Smooth muscle cell (in vitro differentiated cells): Measurements from ENCODE around the gene MCMBP. TPM values are rescaled to one million over a fixed set of nuclear protein-coding genes. Genes with fewer than 3 reads are reported as not detected.
A peak's percentile ranks its signal among the peaks of the same experiment; 100 is the strongest.
"Not testable (repeated sequence)": the region's sequence is repeated elsewhere in the genome, so short reads cannot be mapped to it uniquely, and the experiment has no call there.

Source experiments
- DNase-seq: peaks from one replicate; lab custom pipeline; 2025; ENCODE audit not compliant: unreplicated experiment; lab: John Stamatoyannopoulos, UW
- H2AFZ ChIP-seq: fragments of 200-600 bp; sonication (generic); 2 replicates; pipeline ENCODE4 v1.6.0; 2016; ENCODE audit warnings: antibody characterized with exemption, low read depth, mild to moderate bottlenecking
- H3F3A ChIP-seq: fragments of 200-600 bp; sonication (generic); 2 replicates; pipeline ENCODE4 v1.6.0; 2017; ENCODE audit warnings: antibody characterized with exemption, low read depth
- H3K27ac ChIP-seq: fragments of 200-600 bp; sonication (generic); 2 replicates; pipeline ENCODE4 v1.5.1; 2016; ENCODE audit warnings: low read depth, mild to moderate bottlenecking
- H3K27me3 ChIP-seq: fragments of 200-600 bp; sonication (generic); 2 replicates; pipeline ENCODE4 v1.6.1; 2016; ENCODE audit warnings: low read depth, mild to moderate bottlenecking
- H3K36me3 ChIP-seq: fragments of 200-600 bp; sonication (generic); 2 replicates; pipeline ENCODE4 v1.5.1; 2016; ENCODE audit warnings: low read depth
- H3K4me1 ChIP-seq: fragments of 200-600 bp; sonication (generic); 2 replicates; pipeline ENCODE4 v1.5.1; 2016; ENCODE audit warnings: low read depth
- H3K4me2 ChIP-seq: fragments of 200-600 bp; sonication (generic); 2 replicates; pipeline ENCODE4 v1.6.0; 2016; ENCODE audit warnings: mild to moderate bottlenecking
- H3K4me3 ChIP-seq: fragments of 200-600 bp; sonication (generic); 2 replicates; pipeline ENCODE4 v1.5.1; 2016; ENCODE audit warnings: mild to moderate bottlenecking
- H3K79me2 ChIP-seq: fragments of 200-600 bp; sonication (generic); 2 replicates; pipeline ENCODE4 v1.6.0; 2016; ENCODE audit warnings: low read depth, mild to moderate bottlenecking
- H3K9ac ChIP-seq: fragments of 200-600 bp; sonication (generic); 2 replicates; pipeline ENCODE4 v1.6.0; 2016; ENCODE audit warnings: low read depth
- H3K9me3 ChIP-seq: fragments of 200-600 bp; sonication (generic); replicated peaks from 2 replicates; pipeline ENCODE4 v1.5.1; 2016; ENCODE audit warnings: low read depth
- H4K20me1 ChIP-seq: fragments of 200-600 bp; sonication (generic); 2 replicates; pipeline ENCODE4 v1.6.0; 2016; ENCODE audit warnings: low read depth
- WGBS: methylation state at CpG from one replicate; pipeline ENCODE4 v1.1.7; 2016; ENCODE audit warnings: low lambda C conversion rate; 5-methylcytosine and 5-hydroxymethylcytosine counted together
- polyA plus RNA-seq: library from polyadenylated mRNA; unstranded; fragments of >200 nt; fragmentation: Nextera tagmentation; extraction: Ambion mirVana; gene quantifications from 2 replicates; pipeline ENCODE4 v1.2.1, GENCODE V29; 2016
- total RNA-seq: library from RNA; depleted of rRNA; stranded (reverse); fragments of >200 nt; gene quantifications from 2 replicates; pipeline ENCODE4 v1.2.3, GENCODE V29; 2014
- TF ChIP-seq, protein P1 (sequence below): fragments of 200-600 bp; sonication (generic); IDR thresholded peaks from 2 replicates; pipeline ENCODE4 v1.5.1; 2017; ENCODE audit warnings: borderline replicate concordance, mild to moderate bottlenecking, antibody characterized with exemption; ENCODE audit not compliant: insufficient read depth, poor library complexity, severe bottlenecking

MCMBP gene
- total and polyA plus RNA-seq, 2 experiments from 2014 or later: 42.5 to 57.4 TPM

DNA sequence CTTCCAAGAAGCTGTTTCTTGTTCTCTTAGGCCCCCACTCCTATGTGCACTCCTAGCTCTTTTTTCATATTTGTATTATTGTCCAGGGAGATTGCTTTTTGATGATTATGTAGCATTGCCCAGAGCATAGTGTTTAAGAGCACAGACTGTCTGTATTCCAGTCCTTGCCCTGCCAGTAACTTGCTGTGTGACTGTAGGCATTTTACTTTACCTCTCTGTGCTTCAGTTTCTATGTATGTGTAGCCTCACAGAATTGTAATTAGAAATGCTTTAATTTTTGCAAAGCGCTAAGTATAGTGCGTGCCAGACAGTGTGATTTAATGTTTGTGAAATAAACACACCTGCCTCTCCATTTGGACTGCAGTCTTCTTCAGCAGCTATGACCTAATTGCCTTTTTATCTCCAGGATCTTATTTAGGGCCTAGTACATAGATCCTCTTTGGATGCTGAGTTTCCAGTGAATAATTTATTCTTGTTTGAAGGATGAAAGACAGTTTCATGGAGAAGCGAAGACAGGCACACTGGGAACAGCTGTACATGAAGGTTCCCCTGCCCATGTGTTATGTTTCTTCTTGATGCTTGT, 21.3 kb upstream of the MCMBP start:
- peak overlapping the region; percentile 20 for H3K9ac ChIP-seq
- H3K36me3 ChIP-seq: no peaks in the 10 kb centered on the region
- peaks cover 51% of the 10 kb centered on the region for H4K20me1 ChIP-seq
- peak overlapping the region; percentile 100 for H3K4me2 ChIP-seq
- H3K4me1 ChIP-seq: peaks cover 24% of the 10 kb centered on the region
- H3F3A ChIP-seq: peaks cover 6% of the 10 kb centered on the region
- no peak for DNase-seq
- 99% methylated on average over 3 of the region's 3 CpGs for WGBS
- H3K79me2 ChIP-seq: peaks cover 75% of the 10 kb centered on the region
- H3K9me3 ChIP-seq: no peaks in the 10 kb centered on the region
- H3K27ac ChIP-seq: peak overlapping the region; percentile 9
- no peak overlapping the region for H2AFZ ChIP-seq
- TF ChIP-seq, protein P1, sequence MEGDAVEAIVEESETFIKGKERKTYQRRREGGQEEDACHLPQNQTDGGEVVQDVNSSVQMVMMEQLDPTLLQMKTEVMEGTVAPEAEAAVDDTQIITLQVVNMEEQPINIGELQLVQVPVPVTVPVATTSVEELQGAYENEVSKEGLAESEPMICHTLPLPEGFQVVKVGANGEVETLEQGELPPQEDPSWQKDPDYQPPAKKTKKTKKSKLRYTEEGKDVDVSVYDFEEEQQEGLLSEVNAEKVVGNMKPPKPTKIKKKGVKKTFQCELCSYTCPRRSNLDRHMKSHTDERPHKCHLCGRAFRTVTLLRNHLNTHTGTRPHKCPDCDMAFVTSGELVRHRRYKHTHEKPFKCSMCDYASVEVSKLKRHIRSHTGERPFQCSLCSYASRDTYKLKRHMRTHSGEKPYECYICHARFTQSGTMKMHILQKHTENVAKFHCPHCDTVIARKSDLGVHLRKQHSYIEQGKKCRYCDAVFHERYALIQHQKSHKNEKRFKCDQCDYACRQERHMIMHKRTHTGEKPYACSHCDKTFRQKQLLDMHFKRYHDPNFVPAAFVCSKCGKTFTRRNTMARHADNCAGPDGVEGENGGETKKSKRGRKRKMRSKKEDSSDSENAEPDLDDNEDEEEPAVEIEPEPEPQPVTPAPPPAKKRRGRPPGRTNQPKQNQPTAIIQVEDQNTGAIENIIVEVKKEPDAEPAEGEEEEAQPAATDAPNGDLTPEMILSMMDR: no peak
- peak overlapping the region; percentile 96 for H3K4me3 ChIP-seq
- H3K27me3 ChIP-seq: no peaks in the 10 kb centered on the region

GRCh38 chr10:119893074-119893473, 20.4 kb upstream of the MCMBP start:
- Histone ChIP-seq H3K4me3 (peak overlapping the region; percentile 96), H3K4me2 (peak overlapping the region; percentile 100), H3K9ac (peak overlapping the region; percentile 96), H3K36me3 (no peaks in the 10 kb centered on the region), H3F3A (peaks cover 6% of the 10 kb centered on the region), H3K27ac (peak overlapping the region; percentile 74), H3K79me2 (peaks cover 66% of the 10 kb centered on the region), H3K4me1 (peaks cover 24% of the 10 kb centered on the region), H4K20me1 (peaks cover 42% of the 10 kb centered on the region), H3K9me3 (no peaks in the 10 kb centered on the region), H3K27me3 (no peaks in the 10 kb centered on the region), H2AFZ (peak overlapping the region; percentile 83)
- TF ChIP-seq, protein P1: no peak
- 6% methylated on average over 9 of the region's 9 CpGs for WGBS
- DNase-seq: no peak

- H3K4me2 ChIP-seq: peak within 1 kb of the TSS; percentile 100
- peaks cover 24% of the 10 kb centered on the region for H3K4me1 ChIP-seq
- H3K9ac ChIP-seq: peak within 1 kb of the TSS; percentile 96
- peaks cover 37% of the 10 kb centered on the region for H4K20me1 ChIP-seq
- H3K4me3 ChIP-seq: peak within 1 kb of the TSS; percentile 96
- TF ChIP-seq, protein P1: no peak
- DNase-seq: peak; percentile 75
- no peaks in the 10 kb centered on the region for H3K27me3 ChIP-seq
- H3F3A ChIP-seq: peaks cover 6% of the 10 kb centered on the region
- H2AFZ ChIP-seq: peak within 1 kb of the TSS; percentile 83
- whole genome bisulfite sequencing: 1% methylated on average over 60 of the region's 61 CpGs
- H3K79me2 ChIP-seq: peaks cover 59% of the 10 kb centered on the region
- H3K36me3 ChIP-seq: no peaks in the 10 kb centered on the region
- no peaks in the 10 kb centered on the region for H3K9me3 ChIP-seq
- peak within 1 kb of the TSS; percentile 74 for H3K27ac ChIP-seq
Measured at GRCh38 chr10:119892188-119893065, 19.8 kb upstream of the MCMBP start, which contains the start of gene SEC23IP. SEC23IP (plus strand) TSS chr10:119892730; CDS start chr10:119892783, 53 bp downstream.

DNA sequence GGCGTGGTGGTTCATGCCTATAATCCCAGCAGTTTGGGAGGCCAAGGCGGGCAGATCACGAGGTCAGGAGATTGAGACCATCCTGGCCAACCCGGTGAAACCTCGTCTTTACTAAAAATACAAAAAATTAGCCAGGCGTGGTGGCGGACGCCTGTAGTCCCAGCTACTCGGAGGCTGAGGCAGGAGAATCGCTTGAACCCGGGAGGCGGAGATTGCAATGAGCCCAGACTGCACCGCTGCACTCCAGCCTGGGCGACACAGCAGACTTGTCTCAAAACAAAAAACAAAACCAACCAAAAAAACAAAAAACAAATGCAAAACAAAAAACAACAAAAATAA, 19.2 kb upstream of the MCMBP start:
- not testable (repeated sequence) for H3K36me3 ChIP-seq, H3K9me3 ChIP-seq, H3K27me3 ChIP-seq, DNase-seq, H3F3A ChIP-seq
- Histone ChIP-seq H3K9ac (peak overlapping the region; percentile 96), H3K4me2 (peak overlapping the region; percentile 100), H3K4me3 (peak overlapping the region; percentile 96), H4K20me1 (peaks cover 31% of the 10 kb centered on the region), H2AFZ (peak overlapping the region; percentile 83), H3K27ac (peak overlapping the region; percentile 49), H3K79me2 (peaks cover 53% of the 10 kb centered on the region), H3K4me1 (peaks cover 24% of the 10 kb centered on the region)
- 56% methylated on average over 14 of the region's 14 CpGs for WGBS

DNA sequence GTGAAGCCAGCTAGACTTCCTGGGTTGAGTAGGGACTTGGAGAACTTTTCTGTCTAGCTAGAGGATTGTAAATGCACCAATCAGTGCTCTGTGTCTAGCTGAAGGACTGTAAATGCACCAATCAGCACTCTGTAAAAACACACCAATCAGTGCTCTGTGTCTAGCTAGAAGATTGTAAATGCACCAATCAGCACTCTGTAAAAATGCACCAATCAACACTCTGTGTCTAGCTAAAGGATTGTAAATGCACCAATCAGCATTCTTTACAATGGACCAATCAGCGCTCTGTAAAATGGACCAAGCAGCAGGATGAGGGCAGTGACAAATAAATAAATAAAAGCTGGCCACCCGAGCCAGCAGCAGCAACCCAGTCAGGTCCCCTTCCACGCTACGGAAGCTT, 17.7 kb upstream of the MCMBP start:
- peaks cover 20% of the 10 kb centered on the region for H3K4me1 ChIP-seq
- not testable (repeated sequence) for H3K4me2 ChIP-seq, H3K27me3 ChIP-seq, H3K9me3 ChIP-seq, H3K4me3 ChIP-seq, H3F3A ChIP-seq, H3K9ac ChIP-seq, H3K36me3 ChIP-seq, H3K27ac ChIP-seq, H2AFZ ChIP-seq, DNase-seq
- 86% methylated on average over 4 of the region's 4 CpGs for WGBS
- peaks cover 16% of the 10 kb centered on the region for H4K20me1 ChIP-seq
- H3K79me2 ChIP-seq: peaks cover 38% of the 10 kb centered on the region

GRCh38 chr10:119889201-119889600, 16.6 kb upstream of the MCMBP start:
- not testable (repeated sequence) for H3K9me3 ChIP-seq, H2AFZ ChIP-seq, H4K20me1 ChIP-seq, H3K4me2 ChIP-seq, H3K27me3 ChIP-seq, H3K36me3 ChIP-seq, H3K27ac ChIP-seq, DNase-seq, H3K9ac ChIP-seq, H3K4me3 ChIP-seq, H3F3A ChIP-seq
- 78% methylated on average over 3 of the region's 3 CpGs for WGBS
- Histone ChIP-seq H3K4me1 (peaks cover 15% of the 10 kb centered on the region), H3K79me2 (peaks cover 27% of the 10 kb centered on the region)
